Measurements from ENCODE around the gene TP63. TPM values are rescaled to one million over a fixed set of nuclear protein-coding genes. Genes with fewer than 3 reads are reported as not detected.

The TP63 gene
- total RNA-seq, 1 donor from 2014 or later = not detected

DNA sequence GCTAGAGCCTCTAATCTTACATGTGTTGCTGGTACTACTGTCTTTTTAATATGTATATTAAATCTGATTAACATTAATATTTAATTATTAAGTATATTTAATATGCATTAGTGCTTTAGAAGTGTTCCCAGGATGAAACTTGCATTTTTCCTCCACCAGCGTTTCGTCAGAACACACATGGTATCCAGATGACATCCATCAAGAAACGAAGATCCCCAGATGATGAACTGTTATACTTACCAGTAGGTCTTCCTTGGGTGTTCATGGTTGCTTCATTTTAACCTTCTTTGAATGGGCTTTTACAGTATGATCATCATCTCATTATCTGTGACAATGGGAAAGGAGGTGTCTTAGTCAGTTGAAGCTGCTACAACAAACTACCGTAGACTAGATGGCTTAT is 238.0 kb downstream of the TP63 start:
- no peaks in the 10 kb centered on the region for H3K27me3 ChIP-seq
- DNase-seq (ENCODE audit: low spot score in 2 of 2) = no peak
- H3K36me3 ChIP-seq = no peaks in the 10 kb centered on the region
- H3K27ac ChIP-seq = no peak overlapping the region
- no peak overlapping the region for H3K4me3 ChIP-seq
- intact Hi-C loops (cut with DNase I) = no loop called here
- TF ChIP-seq, protein P1, sequence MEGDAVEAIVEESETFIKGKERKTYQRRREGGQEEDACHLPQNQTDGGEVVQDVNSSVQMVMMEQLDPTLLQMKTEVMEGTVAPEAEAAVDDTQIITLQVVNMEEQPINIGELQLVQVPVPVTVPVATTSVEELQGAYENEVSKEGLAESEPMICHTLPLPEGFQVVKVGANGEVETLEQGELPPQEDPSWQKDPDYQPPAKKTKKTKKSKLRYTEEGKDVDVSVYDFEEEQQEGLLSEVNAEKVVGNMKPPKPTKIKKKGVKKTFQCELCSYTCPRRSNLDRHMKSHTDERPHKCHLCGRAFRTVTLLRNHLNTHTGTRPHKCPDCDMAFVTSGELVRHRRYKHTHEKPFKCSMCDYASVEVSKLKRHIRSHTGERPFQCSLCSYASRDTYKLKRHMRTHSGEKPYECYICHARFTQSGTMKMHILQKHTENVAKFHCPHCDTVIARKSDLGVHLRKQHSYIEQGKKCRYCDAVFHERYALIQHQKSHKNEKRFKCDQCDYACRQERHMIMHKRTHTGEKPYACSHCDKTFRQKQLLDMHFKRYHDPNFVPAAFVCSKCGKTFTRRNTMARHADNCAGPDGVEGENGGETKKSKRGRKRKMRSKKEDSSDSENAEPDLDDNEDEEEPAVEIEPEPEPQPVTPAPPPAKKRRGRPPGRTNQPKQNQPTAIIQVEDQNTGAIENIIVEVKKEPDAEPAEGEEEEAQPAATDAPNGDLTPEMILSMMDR (IDR thresholded peaks at IDR 0.05) = no peak
- H3K9me3 ChIP-seq = no peaks in the 10 kb centered on the region
- H3K4me1 ChIP-seq = no peaks in the 10 kb centered on the region

DNA sequence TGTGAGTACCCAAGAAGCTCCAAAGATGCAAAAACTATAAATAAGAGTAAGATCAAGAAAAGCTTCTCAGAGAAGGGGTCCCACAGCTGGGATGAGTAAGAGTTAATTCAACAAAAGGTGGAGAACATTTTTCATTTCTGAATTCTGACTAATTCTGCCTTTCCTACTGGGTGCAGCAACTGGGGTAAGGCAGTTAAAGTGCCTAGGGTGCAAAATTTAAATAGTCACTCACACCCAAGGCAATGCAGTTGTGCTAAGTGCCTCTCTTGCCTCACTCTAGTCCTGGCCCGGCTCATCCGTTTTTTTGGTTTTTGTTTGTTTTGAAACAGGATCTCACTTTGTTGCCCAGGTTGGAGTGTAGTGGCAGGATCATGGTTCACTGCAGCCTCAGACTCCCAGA is 240.2 kb downstream of the TP63 start:
- no peak for DNase-seq (ENCODE audit: low spot score in 2 of 2)
- Histone ChIP-seq H3K4me3 (no peak overlapping the region), H3K9me3 (no peaks in the 10 kb centered on the region), H3K27me3 (no peaks in the 10 kb centered on the region), H3K27ac (no peak overlapping the region), H3K36me3 (no peaks in the 10 kb centered on the region), H3K4me1 (no peaks in the 10 kb centered on the region)
- TF ChIP-seq, protein P1 (IDR thresholded peaks at IDR 0.05) = no peak
- intact Hi-C loops (cut with DNase I) = no loop called here

DNA sequence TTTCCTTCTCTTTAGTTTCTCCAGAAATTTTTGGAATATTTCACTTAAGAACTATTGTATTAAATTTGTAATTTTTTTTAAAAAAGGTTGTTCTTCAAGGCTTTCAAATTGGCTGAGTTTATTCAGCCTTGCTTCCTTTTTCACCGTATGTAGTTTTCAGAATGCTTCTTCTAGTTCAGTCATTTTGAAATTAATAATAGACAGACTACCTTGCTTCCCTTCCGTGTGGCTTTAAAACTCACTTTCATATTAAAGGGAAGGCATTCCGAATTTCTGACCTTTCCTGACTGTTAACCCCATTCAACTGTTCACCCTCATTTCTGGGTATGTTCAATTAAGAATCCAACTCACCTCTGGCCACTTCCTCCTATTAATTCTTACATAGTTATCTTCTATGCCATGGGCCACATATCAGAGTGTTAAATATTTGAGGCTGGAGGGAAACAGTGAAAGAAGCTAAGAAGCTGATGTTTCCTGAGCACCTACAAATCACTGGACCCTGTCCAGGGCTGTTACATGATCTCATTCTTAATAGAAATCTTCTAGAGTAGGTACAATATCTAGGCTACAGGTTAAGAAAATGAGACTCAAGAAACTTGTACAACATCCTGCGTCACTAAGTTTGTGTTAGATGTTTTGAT is 252.0 kb downstream of the TP63 start:
- Histone ChIP-seq H3K9me3 (no peaks in the 10 kb centered on the region), H3K27me3 (no peaks in the 10 kb centered on the region), H3K4me3 (no peak overlapping the region), H3K4me1 (no peaks in the 10 kb centered on the region), H3K36me3 (no peaks in the 10 kb centered on the region), H3K27ac (no peak overlapping the region)
- no peak for DNase-seq (ENCODE audit: low spot score in 2 of 2)
- TF ChIP-seq, protein P1 (IDR thresholded peaks at IDR 0.05) = no peak
- intact Hi-C loops (cut with DNase I) = no loop called here

DNA sequence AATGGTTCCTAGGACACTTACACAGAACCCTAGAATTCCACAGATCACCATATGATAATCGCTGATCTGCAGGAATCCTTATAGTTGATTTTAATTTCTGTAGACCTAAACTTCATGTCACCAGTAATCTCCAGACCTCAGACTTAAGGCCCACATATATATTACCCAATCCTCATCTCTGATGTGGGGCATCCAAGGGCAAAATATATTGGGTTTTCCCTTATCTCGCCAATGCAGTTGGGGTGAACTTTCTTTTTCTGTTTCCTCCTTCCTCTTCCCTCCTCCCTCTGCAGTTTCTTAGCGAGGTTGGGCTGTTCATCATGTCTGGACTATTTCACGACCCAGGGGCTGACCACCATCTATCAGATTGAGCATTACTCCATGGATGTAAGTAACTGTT is 259.3 kb downstream of the TP63 start:
- H3K27ac ChIP-seq = no peak overlapping the region
- no peak for DNase-seq (ENCODE audit: low spot score in 2 of 2)
- no peaks in the 10 kb centered on the region for H3K9me3 ChIP-seq
- no peak overlapping the region for H3K4me3 ChIP-seq
- TF ChIP-seq, protein P1 (IDR thresholded peaks at IDR 0.05) = no peak
- intact Hi-C loops (cut with DNase I) = no loop called here
- no peaks in the 10 kb centered on the region for H3K27me3 ChIP-seq
- no peaks in the 10 kb centered on the region for H3K36me3 ChIP-seq
- H3K4me1 ChIP-seq = no peaks in the 10 kb centered on the region

DNA sequence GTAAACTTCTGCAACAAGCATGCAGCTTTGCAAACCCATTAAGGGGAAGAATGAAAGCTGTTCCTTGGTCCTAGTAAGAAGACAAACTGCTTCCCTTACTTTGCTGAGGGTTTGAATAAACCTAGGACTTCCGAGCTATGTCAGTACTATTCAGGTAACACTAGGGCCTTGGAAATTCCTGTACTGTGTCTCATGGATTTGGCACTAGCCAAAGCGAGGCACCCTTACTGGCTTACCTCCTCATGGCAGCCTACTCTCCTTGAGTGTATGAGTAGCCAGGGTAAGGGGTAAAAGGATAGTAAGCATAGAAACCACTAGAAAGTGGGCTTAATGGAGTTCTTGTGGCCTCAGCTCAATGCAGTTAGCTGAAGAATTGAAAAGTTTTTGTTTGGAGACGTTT is 265.3 kb downstream of the TP63 start:
- intact Hi-C loops (cut with DNase I) = no loop called here
- H3K9me3 ChIP-seq = no peaks in the 10 kb centered on the region
- TF ChIP-seq, protein P1 (IDR thresholded peaks at IDR 0.05) = no peak
- no peaks in the 10 kb centered on the region for H3K4me1 ChIP-seq
- DNase-seq (ENCODE audit: low spot score in 2 of 2) = no peak
- H3K4me3 ChIP-seq = no peak overlapping the region
- no peaks in the 10 kb centered on the region for H3K27me3 ChIP-seq
- H3K36me3 ChIP-seq = no peaks in the 10 kb centered on the region
- no peak overlapping the region for H3K27ac ChIP-seq

DNA sequence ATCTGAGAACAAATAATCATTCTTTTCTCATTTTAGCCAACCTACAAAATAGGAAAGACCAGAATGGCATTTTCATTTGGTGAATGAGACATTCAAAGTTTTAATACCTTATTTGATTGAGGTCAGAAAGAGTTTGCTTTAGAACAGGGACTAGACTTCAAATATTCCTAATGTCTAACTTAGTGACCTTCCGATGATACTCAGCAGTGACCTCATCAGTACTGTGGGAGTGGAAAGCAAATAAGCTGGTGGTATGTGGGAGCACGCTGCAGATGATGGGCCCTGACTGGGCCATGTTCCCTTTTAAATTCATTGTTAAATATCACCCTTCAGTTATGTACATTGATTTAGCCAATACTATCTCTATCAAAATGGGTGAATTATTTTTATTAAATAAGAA is 266.2 kb downstream of the TP63 start:
- intact Hi-C loops (cut with DNase I) = no loop called here
- no peaks in the 10 kb centered on the region for H3K9me3 ChIP-seq
- H3K36me3 ChIP-seq = no peaks in the 10 kb centered on the region
- TF ChIP-seq, protein P1 (IDR thresholded peaks at IDR 0.05) = no peak
- H3K4me1 ChIP-seq = no peaks in the 10 kb centered on the region
- no peaks in the 10 kb centered on the region for H3K27me3 ChIP-seq
- H3K27ac ChIP-seq = no peak overlapping the region
- DNase-seq (ENCODE audit: low spot score in 2 of 2) = no peak
- no peak overlapping the region for H3K4me3 ChIP-seq

All from ascending aorta (tissue), 2 donors.